Measurements from ENCODE around the gene VSNL1.
"Not testable (repeated sequence)": the region's sequence is repeated elsewhere in the genome, so short reads cannot be mapped to it uniquely, and the experiment has no call there.

VSNL1 gene

GRCh38 chr2:17545680-17546613 is 5.5 kb downstream of the VSNL1 start:
- no peak overlapping the region for H3K9ac ChIP-seq (ENCODE audit: low read length)
- H3K27ac ChIP-seq (ENCODE audit: low read depth, low read length): no peak overlapping the region
- no peaks in the 10 kb centered on the region for H3K36me3 ChIP-seq (ENCODE audit: control insufficient read depth, insufficient read depth, low read length)
- no peak overlapping the region for H3K4me3 ChIP-seq (ENCODE audit: low read length)
- H3K27me3 ChIP-seq (ENCODE audit: control insufficient read depth, insufficient read depth, low read length): no peaks in the 10 kb centered on the region
- H3K4me1 ChIP-seq (ENCODE audit: control insufficient read depth, insufficient read depth, low read length): no peaks in the 10 kb centered on the region

- no peak overlapping the region for H3K4me3 ChIP-seq (ENCODE audit: low read length)
- no peaks in the 10 kb centered on the region for H3K36me3 ChIP-seq (ENCODE audit: control insufficient read depth, insufficient read depth, low read length)
- no peak overlapping the region for H3K27ac ChIP-seq (ENCODE audit: low read depth, low read length)
- H3K9ac ChIP-seq (ENCODE audit: low read length): no peak overlapping the region
- H3K27me3 ChIP-seq (ENCODE audit: control insufficient read depth, insufficient read depth, low read length): no peaks in the 10 kb centered on the region
- no peaks in the 10 kb centered on the region for H3K4me1 ChIP-seq (ENCODE audit: control insufficient read depth, insufficient read depth, low read length)
Measured at GRCh38 chr2:17547237-17547636, 6.7 kb downstream of the VSNL1 start.

DNA sequence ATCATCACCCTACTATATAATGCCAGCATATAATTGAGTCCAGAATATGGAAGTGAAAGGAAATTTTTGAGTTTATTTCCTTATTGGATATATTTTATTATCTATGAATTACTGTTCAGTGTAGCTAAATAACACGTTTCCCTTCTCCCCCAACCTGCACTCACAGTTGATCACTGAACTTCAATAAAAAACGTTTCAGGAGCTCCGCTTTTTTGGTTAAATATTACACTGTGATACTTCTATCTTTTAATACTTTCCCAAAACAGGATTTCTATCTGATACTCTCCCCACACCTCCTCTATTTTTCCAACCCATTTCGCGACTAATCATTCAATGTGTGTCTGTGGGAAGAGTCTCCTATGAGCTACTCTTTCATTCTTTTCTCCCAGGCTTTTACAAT is 7.2 kb downstream of the VSNL1 start:
- H3K4me3 ChIP-seq (ENCODE audit: low read length): no peak overlapping the region
- H3K4me1 ChIP-seq (ENCODE audit: control insufficient read depth, insufficient read depth, low read length): no peaks in the 10 kb centered on the region
- H3K9ac ChIP-seq (ENCODE audit: low read length): no peak overlapping the region
- no peaks in the 10 kb centered on the region for H3K36me3 ChIP-seq (ENCODE audit: control insufficient read depth, insufficient read depth, low read length)
- no peaks in the 10 kb centered on the region for H3K27me3 ChIP-seq (ENCODE audit: control insufficient read depth, insufficient read depth, low read length)
- no peak overlapping the region for H3K27ac ChIP-seq (ENCODE audit: low read depth, low read length)

GRCh38 chr2:17550907-17551306 is 10.4 kb downstream of the VSNL1 start:
- Histone ChIP-seq H3K4me1 (ENCODE audit: control insufficient read depth, insufficient read depth, low read length) (no peaks in the 10 kb centered on the region), H3K36me3 (ENCODE audit: control insufficient read depth, insufficient read depth, low read length) (no peaks in the 10 kb centered on the region), H3K9ac (ENCODE audit: low read length) (no peak overlapping the region), H3K27ac (ENCODE audit: low read depth, low read length) (no peak overlapping the region), H3K27me3 (ENCODE audit: control insufficient read depth, insufficient read depth, low read length) (no peaks in the 10 kb centered on the region), H3K4me3 (ENCODE audit: low read length) (no peak overlapping the region)

GRCh38 chr2:17555150-17555549 is 14.7 kb downstream of the VSNL1 start:
- Histone ChIP-seq H3K36me3 (ENCODE audit: control insufficient read depth, insufficient read depth, low read length) (no peaks in the 10 kb centered on the region), H3K4me1 (ENCODE audit: control insufficient read depth, insufficient read depth, low read length) (no peaks in the 10 kb centered on the region), H3K27ac (ENCODE audit: low read depth, low read length) (no peak overlapping the region), H3K9ac (ENCODE audit: low read length) (no peak overlapping the region), H3K27me3 (ENCODE audit: control insufficient read depth, insufficient read depth, low read length) (no peaks in the 10 kb centered on the region), H3K4me3 (ENCODE audit: low read length) (no peak overlapping the region)

DNA sequence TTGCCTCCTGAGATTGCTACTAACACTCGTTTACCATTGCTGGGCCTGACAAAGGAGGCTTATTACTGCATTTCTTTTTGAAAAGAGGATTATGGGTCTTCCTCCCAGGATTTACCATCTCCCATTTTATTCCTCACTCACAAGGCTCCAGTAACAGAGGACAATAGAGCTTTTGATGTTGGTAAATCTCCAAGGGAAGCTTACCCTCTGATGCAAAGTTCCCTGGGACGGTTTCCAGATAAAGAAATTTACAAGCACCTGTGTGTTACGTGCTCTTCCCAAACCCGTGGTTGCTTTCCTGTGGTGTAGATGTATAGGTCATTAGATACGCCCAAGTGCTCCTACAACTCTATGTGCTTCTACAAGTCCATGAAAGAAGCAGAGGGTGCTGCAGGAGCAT is 17.1 kb downstream of the VSNL1 start:
- Histone ChIP-seq H3K27ac (ENCODE audit: low read depth, low read length) (no peak overlapping the region), H3K4me1 (ENCODE audit: control insufficient read depth, insufficient read depth, low read length) (no peaks in the 10 kb centered on the region), H3K4me3 (ENCODE audit: low read length) (no peak overlapping the region), H3K27me3 (ENCODE audit: control insufficient read depth, insufficient read depth, low read length) (no peaks in the 10 kb centered on the region), H3K9ac (ENCODE audit: low read length) (no peak overlapping the region), H3K36me3 (ENCODE audit: control insufficient read depth, insufficient read depth, low read length) (no peaks in the 10 kb centered on the region)

GRCh38 chr2:17558053-17558452 is 17.6 kb downstream of the VSNL1 start:
- no peaks in the 10 kb centered on the region for H3K4me1 ChIP-seq (ENCODE audit: control insufficient read depth, insufficient read depth, low read length)
- no peak overlapping the region for H3K9ac ChIP-seq (ENCODE audit: low read length)
- no peaks in the 10 kb centered on the region for H3K36me3 ChIP-seq (ENCODE audit: control insufficient read depth, insufficient read depth, low read length)
- no peak overlapping the region for H3K4me3 ChIP-seq (ENCODE audit: low read length)
- no peak overlapping the region for H3K27ac ChIP-seq (ENCODE audit: low read depth, low read length)
- H3K27me3 ChIP-seq (ENCODE audit: control insufficient read depth, insufficient read depth, low read length): no peaks in the 10 kb centered on the region

- no peak overlapping the region for H3K4me3 ChIP-seq (ENCODE audit: low read length)
- H3K27ac ChIP-seq (ENCODE audit: low read depth, low read length): no peak overlapping the region
- no peaks in the 10 kb centered on the region for H3K27me3 ChIP-seq (ENCODE audit: control insufficient read depth, insufficient read depth, low read length)
- no peaks in the 10 kb centered on the region for H3K36me3 ChIP-seq (ENCODE audit: control insufficient read depth, insufficient read depth, low read length)
- H3K9ac ChIP-seq (ENCODE audit: low read length): no peak overlapping the region
- no peaks in the 10 kb centered on the region for H3K4me1 ChIP-seq (ENCODE audit: control insufficient read depth, insufficient read depth, low read length)
Measured at GRCh38 chr2:17558878-17559277, 18.4 kb downstream of the VSNL1 start.

GRCh38 chr2:17565726-17566125 is 25.2 kb downstream of the VSNL1 start:
- not testable (repeated sequence) for H3K27me3 ChIP-seq (ENCODE audit: control insufficient read depth, insufficient read depth, low read length); H3K4me1 ChIP-seq (ENCODE audit: control insufficient read depth, insufficient read depth, low read length); H3K4me3 ChIP-seq (ENCODE audit: low read length); H3K9ac ChIP-seq (ENCODE audit: low read length); H3K36me3 ChIP-seq (ENCODE audit: control insufficient read depth, insufficient read depth, low read length); H3K27ac ChIP-seq (ENCODE audit: low read depth, low read length)

- Histone ChIP-seq H3K27me3 (ENCODE audit: control insufficient read depth, insufficient read depth, low read length) (no peaks in the 10 kb centered on the region), H3K36me3 (ENCODE audit: control insufficient read depth, insufficient read depth, low read length) (no peaks in the 10 kb centered on the region), H3K4me3 (ENCODE audit: low read length) (no peak overlapping the region), H3K27ac (ENCODE audit: low read depth, low read length) (no peak overlapping the region), H3K4me1 (ENCODE audit: control insufficient read depth, insufficient read depth, low read length) (no peaks in the 10 kb centered on the region), H3K9ac (ENCODE audit: low read length) (no peak overlapping the region)
Measured at GRCh38 chr2:17571681-17572080, 31.2 kb downstream of the VSNL1 start.

DNA sequence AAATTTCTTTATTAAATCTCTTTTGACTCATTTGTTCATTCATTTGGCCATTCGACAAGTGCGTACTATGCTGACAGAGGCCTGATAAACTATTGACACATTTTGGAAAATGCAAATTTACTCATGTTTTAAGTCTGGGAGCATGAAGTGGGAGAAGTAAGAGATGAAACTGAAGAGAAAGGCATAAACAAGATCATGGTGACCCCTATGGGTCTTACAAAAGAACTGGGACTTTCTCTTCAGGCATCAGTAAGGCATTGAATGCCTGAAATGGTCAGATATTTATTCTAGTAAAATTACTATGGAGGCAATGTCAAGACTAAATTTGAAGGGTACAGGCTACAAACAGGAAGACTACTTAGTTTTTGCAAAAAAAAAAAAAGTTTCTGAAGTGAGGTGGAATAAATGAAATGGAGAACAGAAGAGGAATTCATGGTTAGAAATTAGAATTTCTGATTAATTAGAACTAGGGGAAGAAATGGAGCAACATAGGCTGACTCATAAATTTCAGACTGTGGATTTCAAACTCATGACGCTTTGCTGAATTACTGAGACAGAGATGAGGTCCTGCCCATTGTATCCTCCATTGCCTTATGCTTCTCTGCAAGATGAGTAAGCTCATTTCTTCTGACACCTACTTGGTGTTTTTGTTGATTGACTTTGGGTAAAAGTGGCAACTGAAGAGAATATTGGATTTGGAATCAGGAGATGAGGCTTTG is 32.7 kb downstream of the VSNL1 start:
- Histone ChIP-seq H3K27me3 (ENCODE audit: control insufficient read depth, insufficient read depth, low read length) (no peaks in the 10 kb centered on the region), H3K36me3 (ENCODE audit: control insufficient read depth, insufficient read depth, low read length) (no peaks in the 10 kb centered on the region), H3K9ac (ENCODE audit: low read length) (no peak overlapping the region), H3K4me1 (ENCODE audit: control insufficient read depth, insufficient read depth, low read length) (no peaks in the 10 kb centered on the region), H3K4me3 (ENCODE audit: low read length) (no peak overlapping the region), H3K27ac (ENCODE audit: low read depth, low read length) (no peak overlapping the region)

- Histone ChIP-seq H3K4me3 (ENCODE audit: low read length) (no peak overlapping the region), H3K4me1 (ENCODE audit: control insufficient read depth, insufficient read depth, low read length) (no peaks in the 10 kb centered on the region), H3K36me3 (ENCODE audit: control insufficient read depth, insufficient read depth, low read length) (no peaks in the 10 kb centered on the region), H3K27ac (ENCODE audit: low read depth, low read length) (no peak overlapping the region), H3K27me3 (ENCODE audit: control insufficient read depth, insufficient read depth, low read length) (no peaks in the 10 kb centered on the region), H3K9ac (ENCODE audit: low read length) (no peak overlapping the region)
Measured at GRCh38 chr2:17573804-17574175, 33.3 kb downstream of the VSNL1 start.
